ENCODE results near the gene NOS1AP. TPM values are rescaled to one million over a fixed set of nuclear protein-coding genes. Genes with fewer than 3 reads are reported as not detected.

Gene NOS1AP
- total RNA-seq, 4 donors from 2014 or later: 8.5 to 34.8 (median 14.1) TPM

DNA sequence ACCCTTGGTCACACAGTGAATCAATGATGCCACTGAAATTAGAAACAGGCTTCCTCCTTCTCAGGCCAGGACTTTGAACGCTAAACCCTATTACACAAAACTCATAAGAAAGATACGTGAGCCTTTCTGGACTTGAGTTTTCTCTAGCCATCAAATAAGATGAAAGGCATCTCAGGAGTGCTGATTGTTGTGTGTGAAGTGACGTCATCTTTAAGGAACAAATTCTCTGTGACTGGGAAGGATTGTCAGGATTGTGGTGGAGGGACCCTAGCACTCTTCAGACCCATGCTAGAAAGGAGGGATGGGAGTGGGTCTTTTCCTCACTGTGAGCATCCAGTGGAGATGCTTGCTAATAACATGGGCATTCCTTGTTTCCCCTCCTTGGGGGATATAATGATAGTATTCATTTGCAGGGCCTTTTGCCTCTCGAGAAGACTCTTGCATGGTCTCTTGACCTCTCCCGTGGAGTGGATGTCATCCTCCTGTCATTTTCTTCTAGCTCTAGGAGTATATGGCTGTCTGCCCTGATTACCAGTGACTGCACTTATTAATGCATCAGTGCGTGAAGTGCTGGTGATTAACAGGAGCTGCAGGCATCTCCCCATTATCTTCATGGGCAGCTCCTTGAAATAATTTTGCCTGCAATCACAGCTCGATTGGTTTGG, 267.3 kb downstream of the NOS1AP start:
- H3K9me3 ChIP-seq: no peaks in the 10 kb centered on the region
- H3K27ac ChIP-seq: no peak overlapping the region
- H3K36me3 ChIP-seq: no peaks in the 10 kb centered on the region
- TF ChIP-seq EP300 (IDR thresholded peaks at IDR 0.05; ENCODE audit: low read depth) (no peak), POLR2AphosphoS5 (IDR thresholded peaks at IDR 0.05) (no peak), POLR2A (IDR thresholded peaks at IDR 0.05) (no peak)
- TF ChIP-seq, protein P1, sequence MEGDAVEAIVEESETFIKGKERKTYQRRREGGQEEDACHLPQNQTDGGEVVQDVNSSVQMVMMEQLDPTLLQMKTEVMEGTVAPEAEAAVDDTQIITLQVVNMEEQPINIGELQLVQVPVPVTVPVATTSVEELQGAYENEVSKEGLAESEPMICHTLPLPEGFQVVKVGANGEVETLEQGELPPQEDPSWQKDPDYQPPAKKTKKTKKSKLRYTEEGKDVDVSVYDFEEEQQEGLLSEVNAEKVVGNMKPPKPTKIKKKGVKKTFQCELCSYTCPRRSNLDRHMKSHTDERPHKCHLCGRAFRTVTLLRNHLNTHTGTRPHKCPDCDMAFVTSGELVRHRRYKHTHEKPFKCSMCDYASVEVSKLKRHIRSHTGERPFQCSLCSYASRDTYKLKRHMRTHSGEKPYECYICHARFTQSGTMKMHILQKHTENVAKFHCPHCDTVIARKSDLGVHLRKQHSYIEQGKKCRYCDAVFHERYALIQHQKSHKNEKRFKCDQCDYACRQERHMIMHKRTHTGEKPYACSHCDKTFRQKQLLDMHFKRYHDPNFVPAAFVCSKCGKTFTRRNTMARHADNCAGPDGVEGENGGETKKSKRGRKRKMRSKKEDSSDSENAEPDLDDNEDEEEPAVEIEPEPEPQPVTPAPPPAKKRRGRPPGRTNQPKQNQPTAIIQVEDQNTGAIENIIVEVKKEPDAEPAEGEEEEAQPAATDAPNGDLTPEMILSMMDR (IDR thresholded peaks at IDR 0.05): no peak
- in situ Hi-C loops (cut with MboI; ENCODE audit: low pct_ligation_motif_present in 1 of 4, low pct_unique_long_range_greater_than_20kb in 1 of 4, low sequenced_read_pairs in 3 of 4): no loop called here
- H3K27me3 ChIP-seq: no peaks in the 10 kb centered on the region
- no peaks in the 10 kb centered on the region for H3K4me1 ChIP-seq
- WGBS, 2 donors (ENCODE audit: low coverage in 1 of 2): 80 to 95% methylated on average over 4 to 7 of the region's 7 CpGs
- intact Hi-C loops (cut with DNase I; ENCODE audit: low total_unique reads): no loop called here
- DNase-seq: no peak
- no peak overlapping the region for H3K4me3 ChIP-seq

DNA sequence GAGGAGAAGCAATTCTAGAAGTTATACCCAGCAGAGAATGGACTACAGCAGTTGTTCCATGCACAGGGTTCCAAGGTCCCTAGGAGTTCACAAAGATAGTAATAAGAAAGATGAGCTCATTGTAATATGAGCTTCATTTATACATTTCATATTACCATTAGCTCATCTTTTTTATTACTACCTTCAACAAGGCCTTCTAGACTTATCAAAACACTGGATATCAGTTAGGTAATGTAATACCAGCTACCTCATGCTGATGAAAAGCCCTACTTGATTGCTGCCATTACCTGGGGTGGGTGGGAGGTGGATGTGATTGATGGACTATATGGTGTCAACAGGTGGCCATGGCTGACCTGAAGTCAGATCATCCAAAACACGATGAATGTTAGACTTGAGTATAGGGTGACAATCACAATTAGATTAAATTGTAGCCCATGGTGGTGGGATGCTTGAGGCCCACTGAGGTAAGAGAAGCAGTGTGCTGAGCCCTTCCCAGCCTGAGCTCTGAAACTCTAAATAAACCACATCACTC, 273.0 kb downstream of the NOS1AP start:
- 84 to 100% methylated on average over 1 of the region's 1 CpG for WGBS, 2 donors (ENCODE audit: low coverage in 1 of 2)
- intact Hi-C loops (cut with DNase I; ENCODE audit: low total_unique reads): no loop called here
- DNase-seq: no peak
- no peaks in the 10 kb centered on the region for H3K36me3 ChIP-seq
- H3K27me3 ChIP-seq: no peaks in the 10 kb centered on the region
- no peak overlapping the region for H3K4me3 ChIP-seq
- H3K27ac ChIP-seq: no peak overlapping the region
- in situ Hi-C loops (cut with MboI; ENCODE audit: low pct_ligation_motif_present in 1 of 4, low pct_unique_long_range_greater_than_20kb in 1 of 4, low sequenced_read_pairs in 3 of 4): no loop called here
- H3K9me3 ChIP-seq: no peaks in the 10 kb centered on the region
- TF ChIP-seq, protein P1 (IDR thresholded peaks at IDR 0.05): no peak
- TF ChIP-seq POLR2AphosphoS5 (IDR thresholded peaks at IDR 0.05): no peak
- TF ChIP-seq EP300 (IDR thresholded peaks at IDR 0.05; ENCODE audit: low read depth): no peak
- no peak for TF ChIP-seq POLR2A (IDR thresholded peaks at IDR 0.05)
- no peaks in the 10 kb centered on the region for H3K4me1 ChIP-seq

DNA sequence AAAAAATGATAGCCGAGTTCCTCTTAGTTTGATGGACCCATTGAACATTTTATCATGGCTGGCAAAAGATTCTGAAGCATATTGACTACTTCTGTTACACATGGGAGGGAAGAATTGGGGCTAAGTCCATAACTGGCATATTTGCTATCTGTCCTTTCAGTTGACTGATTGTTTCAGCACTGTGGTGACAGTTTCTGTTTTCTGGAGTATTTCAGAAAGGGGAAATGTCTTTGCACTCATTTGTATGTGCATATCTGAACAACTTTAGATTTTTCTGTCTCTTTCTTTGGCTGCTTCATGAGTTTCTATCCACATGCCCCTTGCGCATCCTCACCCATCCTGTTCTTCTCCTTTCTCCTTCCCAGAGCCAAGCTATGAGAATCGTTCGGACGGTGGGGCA, 274.0 kb downstream of the NOS1AP start:
- no peak for TF ChIP-seq POLR2AphosphoS5 (IDR thresholded peaks at IDR 0.05)
- TF ChIP-seq POLR2A (IDR thresholded peaks at IDR 0.05): no peak
- TF ChIP-seq, protein P1 (IDR thresholded peaks at IDR 0.05): no peak
- TF ChIP-seq EP300 (IDR thresholded peaks at IDR 0.05; ENCODE audit: low read depth): no peak
- in situ Hi-C loops (cut with MboI; ENCODE audit: low pct_ligation_motif_present in 1 of 4, low pct_unique_long_range_greater_than_20kb in 1 of 4, low sequenced_read_pairs in 3 of 4): no loop called here
- DNase-seq: no peak
- intact Hi-C loops (cut with DNase I; ENCODE audit: low total_unique reads): no loop called here
- H3K9me3 ChIP-seq: no peaks in the 10 kb centered on the region
- H3K27me3 ChIP-seq: no peaks in the 10 kb centered on the region
- WGBS, 2 donors (ENCODE audit: low coverage in 1 of 2): 91 to 92% methylated on average over 4 to 5 of the region's 5 CpGs
- H3K27ac ChIP-seq: no peak overlapping the region
- H3K36me3 ChIP-seq: no peaks in the 10 kb centered on the region
- no peak overlapping the region for H3K4me3 ChIP-seq
- H3K4me1 ChIP-seq: no peaks in the 10 kb centered on the region

DNA sequence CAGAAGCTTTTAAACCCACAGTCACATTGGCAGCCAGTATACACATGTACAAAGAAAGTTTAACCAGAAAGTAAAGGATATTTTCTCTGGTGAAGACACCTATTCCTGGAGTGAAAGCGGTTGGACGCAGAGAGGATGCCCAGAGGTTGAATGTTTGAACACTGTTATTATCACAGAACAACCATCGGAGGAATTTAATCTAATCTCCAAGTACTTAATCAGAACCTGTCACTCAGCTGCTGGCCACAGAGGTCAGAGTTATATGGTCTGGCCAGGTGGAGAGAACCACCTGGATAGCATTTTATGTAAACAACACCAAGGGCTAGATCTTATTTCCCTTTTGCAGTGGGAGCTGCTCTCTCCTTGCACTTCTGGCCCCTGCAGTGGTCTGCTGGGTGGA, 277.8 kb downstream of the NOS1AP start:
- DNase-seq: no peak
- Histone ChIP-seq H3K36me3 (no peaks in the 10 kb centered on the region), H3K27me3 (no peaks in the 10 kb centered on the region), H3K4me3 (no peak overlapping the region), H3K4me1 (peaks cover 0 to 13% (median 11%) of the 10 kb centered on the region in 4 donors), H3K9me3 (no peaks in the 10 kb centered on the region), H3K27ac (no peak overlapping the region)
- no peak for TF ChIP-seq POLR2A (IDR thresholded peaks at IDR 0.05)
- TF ChIP-seq, protein P1 (IDR thresholded peaks at IDR 0.05): no peak
- no peak for TF ChIP-seq POLR2AphosphoS5 (IDR thresholded peaks at IDR 0.05)
- no peak for TF ChIP-seq EP300 (IDR thresholded peaks at IDR 0.05; ENCODE audit: low read depth)
- intact Hi-C loops (cut with DNase I; ENCODE audit: low total_unique reads) (no loop called here), in situ Hi-C loops (cut with MboI; ENCODE audit: low pct_ligation_motif_present in 1 of 4, low pct_unique_long_range_greater_than_20kb in 1 of 4, low sequenced_read_pairs in 3 of 4) (no loop called here)
- 53 to 67% methylated on average over 3 of the region's 3 CpGs for WGBS, 2 donors (ENCODE audit: low coverage in 1 of 2)

Data from transverse colon (tissue), 4 donors.